IPS-15b (cell line): Measurements from ENCODE around the gene TMEM132E.

Experiments used
- H3K27me3 ChIP-seq: one replicate; pipeline ENCODE4 v1.6.1; 2013; ENCODE audit warnings: low read length; ENCODE audit not compliant: control insufficient read depth, insufficient read depth
- H3K36me3 ChIP-seq: one replicate; pipeline ENCODE4 v1.6.1; 2013; ENCODE audit warnings: low read length; ENCODE audit not compliant: control insufficient read depth, insufficient read depth
- H3K4me1 ChIP-seq: one replicate; pipeline ENCODE4 v1.6.1; 2013; ENCODE audit warnings: mild to moderate bottlenecking, low read length; ENCODE audit not compliant: control insufficient read depth, insufficient read depth
- H3K4me3 ChIP-seq: one replicate; pipeline ENCODE4 v1.5.1; 2013; ENCODE audit warnings: low read depth, low read length
- H3K9ac ChIP-seq: one replicate; pipeline ENCODE4 v1.6.1; 2013; ENCODE audit warnings: low read depth, mild to moderate bottlenecking, low read length
- H3K9me3 ChIP-seq: one replicate; pipeline ENCODE4 v1.6.1; 2013; ENCODE audit warnings: mild to moderate bottlenecking, low read length; ENCODE audit not compliant: control insufficient read depth, insufficient read depth

Gene TMEM132E

DNA sequence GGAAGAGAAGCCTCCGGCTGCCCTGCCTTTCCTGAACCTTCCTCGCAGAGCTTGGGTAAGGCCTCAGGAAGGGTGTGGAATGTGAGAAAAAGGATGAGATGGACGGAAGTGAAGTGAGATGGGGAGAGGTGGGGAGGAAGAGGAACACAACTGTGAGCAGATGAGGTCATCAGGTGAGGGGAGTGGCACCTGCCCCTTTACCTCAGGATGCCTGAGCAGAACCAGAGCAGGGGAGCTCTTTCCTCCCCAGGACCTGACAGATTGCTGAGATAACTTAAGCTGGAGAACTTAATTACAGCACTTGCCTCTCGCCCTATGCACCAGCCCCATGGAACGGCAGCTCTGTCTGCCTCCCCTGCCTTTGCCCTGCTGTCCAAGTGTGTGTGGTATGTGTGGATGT, 29.8 kb downstream of the TMEM132E start:
- no peaks in the 10 kb centered on the region for H3K36me3 ChIP-seq
- H3K27me3 ChIP-seq: peaks cover 8% of the 10 kb centered on the region
- no peak overlapping the region for H3K9ac ChIP-seq
- no peak overlapping the region for H3K4me3 ChIP-seq
- H3K4me1 ChIP-seq: peaks cover 23% of the 10 kb centered on the region
- no peaks in the 10 kb centered on the region for H3K9me3 ChIP-seq

DNA sequence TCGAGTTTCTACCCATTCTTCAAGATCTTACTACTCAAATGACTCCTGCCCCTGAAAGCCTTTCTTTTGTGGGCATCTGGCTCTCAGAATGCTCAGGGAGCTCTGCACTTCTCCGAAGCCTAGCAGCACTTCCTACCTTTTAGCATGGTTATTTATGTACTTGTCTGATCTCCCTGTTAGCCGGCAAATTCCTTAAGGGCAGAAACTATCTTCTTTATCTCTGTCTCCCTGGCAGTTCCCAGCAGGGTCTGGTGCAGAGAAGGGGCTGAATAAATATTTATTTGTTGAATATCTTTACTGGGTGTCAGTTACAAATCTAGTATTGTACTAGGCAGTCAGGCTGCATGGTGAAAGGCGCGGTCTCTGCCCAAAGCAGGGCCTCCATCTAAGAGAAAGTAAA, 30.7 kb downstream of the TMEM132E start:
- no peaks in the 10 kb centered on the region for H3K9me3 ChIP-seq
- H3K36me3 ChIP-seq: no peaks in the 10 kb centered on the region
- peaks cover 29% of the 10 kb centered on the region for H3K4me1 ChIP-seq
- H3K4me3 ChIP-seq: no peak overlapping the region
- H3K27me3 ChIP-seq: peaks cover 16% of the 10 kb centered on the region
- H3K9ac ChIP-seq: no peak overlapping the region

DNA sequence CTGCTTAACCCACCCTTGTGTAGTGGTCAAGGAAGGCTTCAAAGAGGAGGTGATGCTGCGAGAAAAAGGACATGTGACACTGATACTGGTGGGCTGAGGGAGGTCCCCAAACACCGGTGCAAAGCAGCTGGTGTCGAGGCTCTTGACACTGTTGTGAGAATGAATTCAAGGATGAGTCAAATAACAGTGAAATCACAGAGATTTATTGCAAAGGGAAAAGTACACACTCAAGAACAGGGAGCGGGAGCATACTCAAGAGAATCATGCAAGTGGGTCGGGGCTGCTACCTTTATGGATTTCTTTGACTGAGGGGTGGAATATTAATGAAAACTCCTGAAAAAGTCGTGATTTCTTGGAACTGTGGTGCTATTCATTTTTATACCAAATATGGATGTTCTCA, 31.1 kb downstream of the TMEM132E start:
- Histone ChIP-seq H3K9me3 (no peaks in the 10 kb centered on the region), H3K4me3 (no peak overlapping the region), H3K9ac (no peak overlapping the region), H3K27me3 (peaks cover 20% of the 10 kb centered on the region), H3K4me1 (peaks cover 34% of the 10 kb centered on the region), H3K36me3 (no peaks in the 10 kb centered on the region)

DNA sequence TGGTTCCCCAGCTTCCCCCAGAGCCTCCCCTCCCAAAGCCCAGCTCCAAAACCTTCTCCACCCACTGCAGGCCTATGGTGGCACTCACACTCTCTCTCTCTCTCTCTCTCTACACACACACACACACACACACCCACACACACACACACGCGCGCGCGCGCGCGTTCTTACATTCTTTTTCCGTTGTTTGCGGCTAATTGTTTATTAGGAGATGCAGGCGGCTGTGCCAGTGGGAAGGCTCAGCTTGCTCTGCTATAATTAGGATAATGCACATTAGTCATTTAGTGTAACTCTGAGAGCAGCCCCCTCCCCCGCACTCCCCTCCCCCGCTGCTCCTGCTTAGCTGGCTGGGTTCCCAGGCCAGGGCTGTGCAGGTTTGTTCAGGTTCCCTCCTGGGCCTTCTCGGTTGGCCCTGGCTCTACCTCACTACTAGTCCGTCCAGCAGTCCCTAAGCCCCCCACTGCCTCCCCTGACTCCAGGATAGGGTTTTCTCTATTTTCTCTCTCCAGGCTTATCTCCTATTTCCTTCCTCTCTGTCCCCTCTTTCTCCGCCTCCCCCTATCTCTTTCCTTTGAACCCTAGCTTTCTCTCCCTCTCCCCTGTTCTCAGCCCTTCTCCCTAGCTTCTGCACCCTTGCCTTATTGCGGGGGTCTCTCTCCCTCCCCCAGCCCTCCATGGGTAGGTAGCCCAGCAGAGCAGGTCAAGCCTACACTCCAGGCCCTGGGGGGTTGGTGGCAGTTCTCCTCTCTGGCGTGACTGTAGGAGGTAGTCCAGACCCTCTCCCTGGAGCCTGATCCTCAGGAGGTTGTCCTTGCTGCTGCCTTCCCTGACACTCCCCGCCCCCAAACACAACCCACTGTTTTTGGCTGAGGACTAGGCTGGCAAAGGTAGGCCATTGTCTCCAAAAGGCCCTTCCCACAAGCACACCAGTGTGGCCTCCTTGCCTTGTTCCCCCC, 34.0 kb downstream of the TMEM132E start:
- Histone ChIP-seq H3K27me3 (peaks cover 27% of the 10 kb centered on the region), H3K9me3 (no peaks in the 10 kb centered on the region), H3K4me1 (peaks cover 32% of the 10 kb centered on the region), H3K36me3 (no peaks in the 10 kb centered on the region), H3K4me3 (no peak overlapping the region), H3K9ac (no peak overlapping the region)

DNA sequence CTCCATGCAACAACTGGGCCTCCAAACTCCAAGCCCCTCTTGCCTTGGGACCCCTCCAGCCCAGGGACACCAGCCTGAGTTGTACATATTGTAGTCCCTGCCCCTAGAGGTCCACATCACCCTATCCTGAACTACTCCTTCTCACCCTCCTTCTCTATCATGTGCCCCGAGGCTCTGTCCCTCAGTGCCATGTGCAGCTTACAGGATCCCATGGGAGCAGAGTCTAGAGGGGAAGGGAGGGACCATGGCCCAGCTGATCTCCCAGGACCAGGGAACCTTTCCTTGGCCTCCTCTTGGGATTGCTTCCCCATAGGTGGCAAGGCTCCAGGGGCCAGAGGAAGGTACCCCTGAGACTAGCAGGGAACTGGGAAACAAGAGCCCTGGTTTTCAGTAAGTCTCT, 35.3 kb downstream of the TMEM132E start:
- peaks cover 28% of the 10 kb centered on the region for H3K4me1 ChIP-seq
- H3K9ac ChIP-seq: no peak overlapping the region
- H3K4me3 ChIP-seq: no peak overlapping the region
- H3K9me3 ChIP-seq: no peaks in the 10 kb centered on the region
- H3K36me3 ChIP-seq: no peaks in the 10 kb centered on the region
- H3K27me3 ChIP-seq: peaks cover 25% of the 10 kb centered on the region

DNA sequence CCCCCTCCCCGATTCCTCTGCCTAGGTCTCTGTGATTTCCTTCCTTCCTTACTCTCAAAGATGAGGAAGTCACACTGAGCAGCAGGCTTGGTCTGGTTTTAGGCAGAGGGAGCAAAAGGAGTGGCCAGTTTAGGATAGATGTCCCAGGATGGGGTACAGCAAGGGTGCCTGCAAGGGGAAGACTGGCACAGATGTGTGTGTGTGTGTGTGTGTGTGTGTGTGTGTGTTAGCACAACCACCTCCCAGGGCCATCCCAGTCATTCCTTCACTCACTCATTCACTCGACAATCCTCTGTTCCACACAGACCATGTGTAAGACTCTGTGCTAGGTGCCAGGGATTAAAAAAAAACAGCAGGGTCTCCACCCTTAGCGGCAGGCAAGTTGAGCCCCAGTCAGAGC, 35.9 kb downstream of the TMEM132E start:
- no peak overlapping the region for H3K9ac ChIP-seq
- no peaks in the 10 kb centered on the region for H3K9me3 ChIP-seq
- peaks cover 25% of the 10 kb centered on the region for H3K27me3 ChIP-seq
- no peak overlapping the region for H3K4me3 ChIP-seq
- H3K4me1 ChIP-seq: peaks cover 28% of the 10 kb centered on the region
- H3K36me3 ChIP-seq: no peaks in the 10 kb centered on the region

DNA sequence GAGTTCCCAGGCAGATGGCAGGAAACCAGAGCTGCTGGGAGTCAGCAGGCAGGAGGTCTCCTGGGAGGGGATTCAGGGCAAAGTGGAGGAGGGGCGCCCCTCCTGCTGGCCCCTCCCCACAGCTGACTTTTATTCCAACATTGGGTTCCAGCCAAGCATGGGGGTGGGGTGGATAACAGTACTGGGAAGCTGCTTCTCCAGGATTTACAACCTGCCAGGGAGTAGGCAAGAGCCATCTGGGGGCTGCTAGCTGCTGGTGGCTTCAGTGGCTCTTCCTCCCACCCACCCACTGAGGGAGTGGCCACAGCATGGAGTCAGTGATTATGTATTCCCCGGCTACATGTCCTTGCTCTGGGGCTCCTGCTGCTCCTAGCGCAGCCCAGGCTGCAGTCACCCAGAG, 36.8 kb downstream of the TMEM132E start:
- no peaks in the 10 kb centered on the region for H3K9me3 ChIP-seq
- H3K4me1 ChIP-seq: peaks cover 28% of the 10 kb centered on the region
- H3K9ac ChIP-seq: no peak overlapping the region
- H3K27me3 ChIP-seq: peaks cover 21% of the 10 kb centered on the region
- no peaks in the 10 kb centered on the region for H3K36me3 ChIP-seq
- peak overlapping the region; percentile 26 for H3K4me3 ChIP-seq

DNA sequence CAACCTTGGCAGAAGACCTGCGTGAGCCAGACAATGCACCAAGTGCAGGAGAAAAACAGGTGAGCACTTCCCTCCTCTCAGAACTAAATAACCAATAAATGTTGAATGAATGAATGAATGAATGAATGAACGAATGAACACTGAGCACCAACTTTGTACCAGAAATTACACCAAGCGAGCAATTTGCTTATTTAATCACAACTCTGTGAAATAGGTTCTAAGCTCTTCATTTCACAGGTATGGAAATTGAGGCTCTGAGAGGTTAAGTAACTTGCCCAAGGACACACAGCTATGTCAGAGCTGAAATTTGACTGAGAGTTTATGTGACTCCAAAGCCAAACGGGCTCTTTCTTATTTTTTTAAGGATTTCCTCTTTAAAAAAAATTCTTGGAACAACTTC, 38.0 kb downstream of the TMEM132E start:
- H3K4me3 ChIP-seq: no peak overlapping the region
- no peaks in the 10 kb centered on the region for H3K36me3 ChIP-seq
- peaks cover 21% of the 10 kb centered on the region for H3K27me3 ChIP-seq
- peaks cover 28% of the 10 kb centered on the region for H3K4me1 ChIP-seq
- H3K9ac ChIP-seq: no peak overlapping the region
- no peaks in the 10 kb centered on the region for H3K9me3 ChIP-seq

DNA sequence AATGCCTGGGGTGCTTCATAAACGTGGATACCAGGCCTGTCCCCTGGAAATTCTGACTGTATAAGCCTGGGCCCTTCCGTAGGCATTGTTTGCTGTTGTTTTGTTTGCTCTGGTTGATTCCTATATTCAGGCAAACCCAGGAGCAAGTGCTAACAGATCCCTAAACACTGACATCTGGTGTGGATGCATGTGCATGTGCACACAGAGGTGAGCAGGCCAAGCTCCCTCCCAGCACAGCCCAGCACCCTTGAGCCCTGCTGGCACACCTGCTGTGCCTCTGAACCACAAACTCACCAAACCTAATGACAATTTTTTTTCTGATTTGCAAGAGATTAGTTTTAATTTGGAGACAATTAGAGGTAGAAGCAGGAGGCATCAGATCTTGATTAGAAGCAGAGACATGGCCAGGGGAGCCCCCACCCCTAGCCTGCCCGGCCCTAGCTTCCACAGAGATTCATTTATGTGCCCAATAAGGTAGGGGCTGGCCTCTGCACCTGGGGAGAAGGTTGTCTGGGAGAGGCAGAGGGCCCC, 40.4 kb downstream of the TMEM132E start:
- H3K36me3 ChIP-seq: no peaks in the 10 kb centered on the region
- H3K4me1 ChIP-seq: peaks cover 19% of the 10 kb centered on the region
- H3K27me3 ChIP-seq: peaks cover 20% of the 10 kb centered on the region
- no peak overlapping the region for H3K4me3 ChIP-seq
- no peak overlapping the region for H3K9ac ChIP-seq
- H3K9me3 ChIP-seq: no peaks in the 10 kb centered on the region

DNA sequence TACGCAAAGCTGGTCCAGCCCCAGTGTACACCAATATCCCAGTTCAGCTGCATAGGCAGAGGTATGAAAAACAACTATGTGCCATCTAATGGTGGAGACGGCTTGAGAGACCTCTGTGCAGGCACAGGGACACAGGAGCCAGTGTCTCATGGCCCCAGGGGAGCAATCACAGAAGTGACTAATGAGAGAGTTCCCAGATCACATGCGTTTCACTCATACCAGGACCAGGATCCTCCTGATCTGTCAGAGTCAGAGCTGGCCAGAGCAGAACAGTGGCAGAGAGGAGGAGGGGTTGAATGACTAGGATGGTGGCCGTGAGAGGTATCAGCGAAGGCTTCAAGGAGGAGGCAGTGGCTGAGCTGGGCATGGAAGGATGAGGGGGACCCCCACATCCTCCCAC, 41.1 kb downstream of the TMEM132E start:
- H3K36me3 ChIP-seq: no peaks in the 10 kb centered on the region
- H3K27me3 ChIP-seq: peaks cover 19% of the 10 kb centered on the region
- no peak overlapping the region for H3K9ac ChIP-seq
- H3K4me1 ChIP-seq: peaks cover 15% of the 10 kb centered on the region
- H3K4me3 ChIP-seq: no peak overlapping the region
- H3K9me3 ChIP-seq: no peaks in the 10 kb centered on the region

DNA sequence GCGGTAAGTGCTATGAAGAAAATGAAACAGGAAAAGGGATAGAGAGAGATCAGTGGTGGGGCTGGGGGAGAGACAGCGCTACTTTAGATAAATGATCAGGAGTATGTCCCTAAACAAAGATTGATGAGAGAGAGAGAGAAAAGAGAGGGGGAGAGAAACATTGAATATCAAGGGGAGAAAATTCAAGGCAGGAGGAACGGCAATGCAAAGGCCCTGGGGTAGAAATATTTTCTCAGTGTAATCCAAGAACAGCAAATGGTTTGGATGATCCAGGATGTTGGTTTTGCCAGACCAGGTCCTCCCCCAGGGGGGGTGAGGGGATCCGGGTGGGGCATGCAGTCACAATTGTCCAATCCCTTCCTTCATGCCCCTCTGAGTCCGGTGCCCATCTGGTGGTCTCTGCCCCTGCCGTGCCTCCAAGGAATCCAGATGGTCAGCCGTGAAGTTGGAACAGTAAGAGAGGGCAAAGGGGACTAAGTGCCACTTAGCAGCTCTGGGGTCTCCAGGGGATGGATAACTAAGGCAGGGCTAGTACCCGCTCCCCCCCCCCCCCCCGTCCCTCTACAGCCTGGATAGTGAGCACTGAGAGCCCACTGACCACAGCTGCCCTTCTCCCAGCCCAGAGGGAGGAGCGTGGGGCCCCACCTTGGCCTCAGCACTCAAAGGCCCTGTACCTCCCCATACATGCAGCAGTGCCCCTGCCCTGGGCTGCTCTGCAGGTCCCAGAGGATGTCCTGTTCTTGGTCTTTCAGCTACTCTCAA, 43.7 kb downstream of the TMEM132E start:
- Histone ChIP-seq H3K27me3 (peaks cover 28% of the 10 kb centered on the region), H3K9ac (no peak overlapping the region), H3K36me3 (no peaks in the 10 kb centered on the region), H3K4me1 (peaks cover 6% of the 10 kb centered on the region), H3K4me3 (no peak overlapping the region), H3K9me3 (no peaks in the 10 kb centered on the region)
